H9 (cell line): ENCODE results near the gene PPP1R9A. TPM values are rescaled to one million over a fixed set of nuclear protein-coding genes. Genes with fewer than 3 reads are reported as not detected.

Experiments
- DNase-seq: peaks from one replicate; pipeline ENCODE4 v3.0.0-alpha.2; 2017
- H2AFZ ChIP-seq: one replicate; pipeline ENCODE4 v1.6.1; 2013; ENCODE audit warnings: mild to moderate bottlenecking, low read length, control low read depth, moderate library complexity
- H2AK5ac ChIP-seq: 2 replicates; pipeline ENCODE4 v1.6.1; 2013; ENCODE audit warnings: low read length, control low read depth, mixed read lengths; ENCODE audit not compliant: insufficient read length
- H2BK120ac ChIP-seq: one replicate; pipeline ENCODE4 v1.6.1; 2013; ENCODE audit warnings: low read depth, mild to moderate bottlenecking, low read length, control low read depth, inconsistent platforms; ENCODE audit not compliant: poor library complexity, severe bottlenecking
- H2BK12ac ChIP-seq: 2 replicates; pipeline ENCODE4 v1.6.1; 2013; ENCODE audit warnings: low read length, control low read depth, mixed read lengths, low read depth; ENCODE audit not compliant: insufficient read length
- H2BK15ac ChIP-seq: 2 replicates; pipeline ENCODE4 v1.6.1; 2013; ENCODE audit warnings: low read depth, low read length, control low read depth
- H2BK20ac ChIP-seq: one replicate; pipeline ENCODE4 v1.6.1; 2013; ENCODE audit warnings: low read depth, mild to moderate bottlenecking, low read length, control low read depth, inconsistent platforms; ENCODE audit not compliant: poor library complexity, severe bottlenecking
- H2BK5ac ChIP-seq: 2 replicates; pipeline ENCODE4 v1.6.1; 2013; ENCODE audit warnings: low read length, control low read depth, mixed read lengths; ENCODE audit not compliant: insufficient read length
- H3K14ac ChIP-seq: 2 replicates; pipeline ENCODE4 v1.6.1; 2013; ENCODE audit warnings: low read length, control low read depth; ENCODE audit not compliant: insufficient read depth
- H3K18ac ChIP-seq: 2 replicates; pipeline ENCODE4 v1.6.1; 2013; ENCODE audit warnings: low read depth, mild to moderate bottlenecking, mixed read lengths, low read length, control low read depth; ENCODE audit not compliant: insufficient read length
- H3K23ac ChIP-seq: 2 replicates; pipeline ENCODE4 v1.6.1; 2013; ENCODE audit warnings: low read length, control low read depth, mixed read lengths, low read depth; ENCODE audit not compliant: insufficient read length
- H3K23me2 ChIP-seq: 2 replicates; pipeline ENCODE4 v1.6.1; 2013; ENCODE audit warnings: low read depth, mild to moderate bottlenecking, mixed read lengths, low read length, control low read depth; ENCODE audit not compliant: insufficient read length, poor library complexity, severe bottlenecking
- H3K27ac ChIP-seq: 2 replicates; pipeline ENCODE4 v1.5.1; 2013; ENCODE audit warnings: low read length, control low read depth, mixed read lengths, low read depth; ENCODE audit not compliant: insufficient read length
- H3K27me3 ChIP-seq: 2 replicates; pipeline ENCODE4 v1.6.1; 2013; ENCODE audit warnings: low read length, control low read depth, inconsistent platforms; ENCODE audit not compliant: insufficient read depth
- H3K4ac ChIP-seq: 2 replicates; pipeline ENCODE4 v1.6.1; 2013; ENCODE audit warnings: low read depth, mild to moderate bottlenecking, control low read depth, inconsistent platforms, low read length, moderate library complexity
- H3K4me1 ChIP-seq: 2 replicates; pipeline ENCODE4 v1.6.1; 2013; ENCODE audit warnings: low read length, control low read depth, inconsistent platforms; ENCODE audit not compliant: insufficient read depth
- H3K4me2 ChIP-seq: 2 replicates; pipeline ENCODE4 v1.6.1; 2013; ENCODE audit warnings: low read length, control low read depth, mixed read lengths; ENCODE audit not compliant: insufficient read length, insufficient read depth
- H3K56ac ChIP-seq: 2 replicates; pipeline ENCODE4 v1.6.1; 2013; ENCODE audit warnings: low read depth, mild to moderate bottlenecking, mixed read lengths, low read length, control low read depth; ENCODE audit not compliant: insufficient read length
- H3K79me1 ChIP-seq: 2 replicates; pipeline ENCODE4 v1.6.1; 2013; ENCODE audit warnings: low read depth, mild to moderate bottlenecking, moderate library complexity, low read length, control low read depth, inconsistent platforms; ENCODE audit not compliant: insufficient read depth, poor library complexity, severe bottlenecking
- H3K79me2 ChIP-seq: 2 replicates; pipeline ENCODE4 v1.6.1; 2013; ENCODE audit warnings: low read length, control low read depth, inconsistent platforms; ENCODE audit not compliant: insufficient read depth
- H3K9ac ChIP-seq: 2 replicates; pipeline ENCODE4 v1.6.1; 2013; ENCODE audit warnings: low read length, control low read depth, mixed read lengths; ENCODE audit not compliant: insufficient read length; ENCODE audit errors: extremely low read depth
- H3K9me3 ChIP-seq: one replicate; pipeline ENCODE4 v1.6.1; 2013; ENCODE audit warnings: low read depth, low read length, inconsistent platforms; ENCODE audit not compliant: control insufficient read depth
- H3T11ph ChIP-seq: one replicate; pipeline ENCODE4 v1.6.1; 2013; ENCODE audit warnings: mild to moderate bottlenecking, low read length, control low read depth, inconsistent platforms
- H4K20me1 ChIP-seq: one replicate; pipeline ENCODE4 v1.6.1; 2013; ENCODE audit not compliant: control insufficient read depth, insufficient read length, insufficient read depth
- H4K5ac ChIP-seq: 2 replicates; pipeline ENCODE4 v1.6.1; 2013; ENCODE audit warnings: low read depth, mild to moderate bottlenecking, mixed read lengths, low read length, control low read depth; ENCODE audit not compliant: insufficient read length
- H4K8ac ChIP-seq: replicated peaks from 2 replicates; pipeline ENCODE4 v1.6.1; 2013; ENCODE audit warnings: low read length, control low read depth, mixed read lengths, low read depth; ENCODE audit not compliant: insufficient read length
- H4K91ac ChIP-seq: 2 replicates; pipeline ENCODE4 v1.6.1; 2013; ENCODE audit warnings: low read depth, mild to moderate bottlenecking, moderate library complexity, mixed read lengths, low read length, control low read depth; ENCODE audit not compliant: insufficient read length
- H3K27ac Mint-ChIP-seq, 3 experiments: 2 replicates in 2 of 3; 3 replicates in 1 of 3; pipeline ENCODE4 v1.8.0; 2020 to 2021; ENCODE audit warnings: mixed read lengths in 3 of 3, mild to moderate bottlenecking in 1 of 3, moderate library complexity in 1 of 3
- H3K27me3 Mint-ChIP-seq: 2 replicates; pipeline ENCODE4 v1.8.0; 2021; ENCODE audit warnings: low read depth, mild to moderate bottlenecking, moderate library complexity, mixed read lengths
- H3K36me3 Mint-ChIP-seq, 3 experiments: 2 replicates in 2 of 3; 3 replicates in 1 of 3; pipeline ENCODE4 v1.8.0; 2020 to 2021; ENCODE audit warnings: low read depth in 3 of 3, mixed read lengths in 3 of 3; ENCODE audit not compliant: insufficient read depth in 1 of 3
- H3K4me1 Mint-ChIP-seq, 2 experiments: 2 replicates each; pipeline ENCODE4 v1.8.0; 2020; ENCODE audit warnings: mixed read lengths in 2 of 2
- H3K4me3 Mint-ChIP-seq, 2 experiments: 2 replicates in 1 of 2; 3 replicates in 1 of 2; pipeline ENCODE4 v1.8.0; 2020 to 2021; ENCODE audit warnings: mild to moderate bottlenecking in 2 of 2, mixed read lengths in 2 of 2, moderate library complexity in 1 of 2
- H3K9me3 Mint-ChIP-seq, 2 experiments: 2 replicates in 1 of 2; 3 replicates in 1 of 2; pipeline ENCODE4 v1.8.0; 2020; ENCODE audit warnings: mild to moderate bottlenecking in 2 of 2, mixed read lengths in 2 of 2, moderate library complexity in 1 of 2
- CTCF ChIP-seq: fragments of 200-600 bp; sonication (generic); conservative IDR thresholded peaks from 3 replicates; pipeline ENCODE4 v1.8.0; 2021; ENCODE audit warnings: antibody characterized with exemption, mild to moderate bottlenecking
- WGBS: extraction: QIAGEN DNeasy Blood & Tissue Kit; methylation state at CpG from one replicate; pipeline ENCODE4 v1.1.7; 2013; ENCODE audit warnings: missing lambda C conversion rate, low lambda C conversion rate, mixed read lengths; ENCODE audit not compliant: insufficient read length; ENCODE audit errors: extremely low coverage; 5-methylcytosine and 5-hydroxymethylcytosine counted together
- total RNA-seq: library from RNA; stranded (reverse); gene quantifications from 2 replicates; pipeline ENCODE4 v1.2.1, GENCODE V29; 2021

Gene PPP1R9A
- total RNA-seq, 1 experiment from 2014 or later: 17.0 TPM

- Histone ChIP-seq H2BK20ac (no peak overlapping the region), H3T11ph (no peak overlapping the region), H3K4me2 (no peak overlapping the region), H2BK5ac (no peak overlapping the region), H3K27me3 (no peaks in the 10 kb centered on the region), H3K23me2 (no peaks in the 10 kb centered on the region), H3K27ac (no peak overlapping the region), H3K4ac (no peak overlapping the region), H3K4me1 (no peaks in the 10 kb centered on the region; the same call in 1 of the 2 replicates), H3K23ac (no peak overlapping the region), H3K9me3 (no peaks in the 10 kb centered on the region), H2AK5ac (no peak overlapping the region), H2BK120ac (no peak overlapping the region), H3K14ac (no peak overlapping the region), H2AFZ (no peak overlapping the region), H4K8ac (no peak overlapping the region), H4K5ac (no peak overlapping the region), H3K56ac (no peak overlapping the region), H3K9ac (no peak overlapping the region), H3K18ac (no peak overlapping the region), H4K20me1 (no peaks in the 10 kb centered on the region), H3K79me2 (no peaks in the 10 kb centered on the region; the same call in 1 of the 2 replicates), H3K79me1 (no peaks in the 10 kb centered on the region), H4K91ac (no peak overlapping the region), H2BK15ac (no peak overlapping the region), H2BK12ac (no peak overlapping the region)
- Mint-ChIP-seq H3K27ac (no peak overlapping the region), H3K27me3 (no peaks in the 10 kb centered on the region), H3K4me3 (no peak overlapping the region), H3K36me3 (no peaks in the 10 kb centered on the region; a peak in 1 of 7 replicates), H3K9me3 (no peaks in the 10 kb centered on the region), H3K4me1 (peaks cover 30 to 31% of the 10 kb centered on the region in 2 experiments)
- DNase-seq: no peak
- no CpG with 5 or more reads among the region's 2 CpGs for WGBS
- no peak for TF ChIP-seq CTCF
These were observed 64.9 kb downstream of the PPP1R9A start for GRCh38 chr7:94972296-94972695.
